ENCODE data around the gene SLC25A14. TPM values are rescaled to one million over a fixed set of nuclear protein-coding genes. Genes with fewer than 3 reads are reported as not detected.

Gene SLC25A14, protein sequence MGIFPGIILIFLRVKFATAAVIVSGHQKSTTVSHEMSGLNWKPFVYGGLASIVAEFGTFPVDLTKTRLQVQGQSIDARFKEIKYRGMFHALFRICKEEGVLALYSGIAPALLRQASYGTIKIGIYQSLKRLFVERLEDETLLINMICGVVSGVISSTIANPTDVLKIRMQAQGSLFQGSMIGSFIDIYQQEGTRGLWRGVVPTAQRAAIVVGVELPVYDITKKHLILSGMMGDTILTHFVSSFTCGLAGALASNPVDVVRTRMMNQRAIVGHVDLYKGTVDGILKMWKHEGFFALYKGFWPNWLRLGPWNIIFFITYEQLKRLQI
- 18.7 and 20.7 TPM in 2 replicates for polyA plus RNA-seq (2011; rRNA removed)
- 12.3 and 14.6 TPM in 2 replicates for polyA minus RNA-seq (2011; rRNA and poly(A)+ RNA removed)

DNA sequence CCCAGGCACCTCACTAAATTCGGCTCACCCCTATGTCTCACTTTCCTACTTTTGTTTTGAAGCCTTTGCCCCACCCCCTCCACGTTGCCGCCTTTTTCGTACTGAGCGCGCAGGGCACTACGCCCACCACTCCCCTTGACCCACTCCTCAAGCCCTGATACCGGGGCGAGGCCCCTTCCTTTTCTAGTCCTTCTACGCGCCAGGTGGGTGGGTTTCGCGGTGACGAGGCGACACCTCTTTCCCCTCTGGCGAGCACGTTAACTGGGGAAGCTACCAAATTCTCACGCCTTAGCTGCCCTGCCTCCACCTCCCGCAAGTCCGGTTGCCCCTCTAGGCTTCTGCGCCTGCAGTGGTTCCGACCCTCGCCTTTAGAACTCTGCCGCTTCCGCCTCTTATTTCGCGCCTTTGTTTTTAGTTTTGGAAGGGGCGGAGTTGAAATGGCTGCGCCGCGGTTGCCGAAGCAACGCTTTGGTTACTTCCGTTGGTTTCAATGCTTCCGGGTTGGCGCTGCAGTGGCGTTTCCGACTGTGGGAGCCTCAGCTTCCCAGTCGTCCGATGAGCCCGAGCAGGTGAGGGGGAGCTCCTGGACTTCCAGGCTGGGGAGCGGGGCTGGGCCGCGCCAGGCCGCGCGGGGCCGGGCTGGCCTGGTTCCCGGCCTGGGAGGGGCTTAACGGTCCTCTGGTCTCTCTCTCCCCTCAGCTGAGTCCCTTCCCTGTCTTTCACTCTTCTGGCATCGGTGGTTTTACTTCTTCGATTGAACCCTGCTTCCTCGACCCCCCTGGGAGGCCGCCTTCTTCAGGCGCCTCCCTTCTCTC, at the start of gene SLC25A14:
Gene SLC25A14, plus strand, starts transcription at position 512 of the 815 bp plus-strand sequence. CDS start 360 bp downstream, outside the sequence.
- TF ChIP-seq, protein P1, sequence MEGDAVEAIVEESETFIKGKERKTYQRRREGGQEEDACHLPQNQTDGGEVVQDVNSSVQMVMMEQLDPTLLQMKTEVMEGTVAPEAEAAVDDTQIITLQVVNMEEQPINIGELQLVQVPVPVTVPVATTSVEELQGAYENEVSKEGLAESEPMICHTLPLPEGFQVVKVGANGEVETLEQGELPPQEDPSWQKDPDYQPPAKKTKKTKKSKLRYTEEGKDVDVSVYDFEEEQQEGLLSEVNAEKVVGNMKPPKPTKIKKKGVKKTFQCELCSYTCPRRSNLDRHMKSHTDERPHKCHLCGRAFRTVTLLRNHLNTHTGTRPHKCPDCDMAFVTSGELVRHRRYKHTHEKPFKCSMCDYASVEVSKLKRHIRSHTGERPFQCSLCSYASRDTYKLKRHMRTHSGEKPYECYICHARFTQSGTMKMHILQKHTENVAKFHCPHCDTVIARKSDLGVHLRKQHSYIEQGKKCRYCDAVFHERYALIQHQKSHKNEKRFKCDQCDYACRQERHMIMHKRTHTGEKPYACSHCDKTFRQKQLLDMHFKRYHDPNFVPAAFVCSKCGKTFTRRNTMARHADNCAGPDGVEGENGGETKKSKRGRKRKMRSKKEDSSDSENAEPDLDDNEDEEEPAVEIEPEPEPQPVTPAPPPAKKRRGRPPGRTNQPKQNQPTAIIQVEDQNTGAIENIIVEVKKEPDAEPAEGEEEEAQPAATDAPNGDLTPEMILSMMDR (IDR thresholded peaks at IDR 0.05; ENCODE audit: low read depth, low read length): no peak
- POLR2A ChIA-PET: interaction anchor here (1.2 kb wide), 1 partner anchor 71 kb away, joined by 6 read pairs; the partner anchor contains the start of gene ZNF280C

DNA sequence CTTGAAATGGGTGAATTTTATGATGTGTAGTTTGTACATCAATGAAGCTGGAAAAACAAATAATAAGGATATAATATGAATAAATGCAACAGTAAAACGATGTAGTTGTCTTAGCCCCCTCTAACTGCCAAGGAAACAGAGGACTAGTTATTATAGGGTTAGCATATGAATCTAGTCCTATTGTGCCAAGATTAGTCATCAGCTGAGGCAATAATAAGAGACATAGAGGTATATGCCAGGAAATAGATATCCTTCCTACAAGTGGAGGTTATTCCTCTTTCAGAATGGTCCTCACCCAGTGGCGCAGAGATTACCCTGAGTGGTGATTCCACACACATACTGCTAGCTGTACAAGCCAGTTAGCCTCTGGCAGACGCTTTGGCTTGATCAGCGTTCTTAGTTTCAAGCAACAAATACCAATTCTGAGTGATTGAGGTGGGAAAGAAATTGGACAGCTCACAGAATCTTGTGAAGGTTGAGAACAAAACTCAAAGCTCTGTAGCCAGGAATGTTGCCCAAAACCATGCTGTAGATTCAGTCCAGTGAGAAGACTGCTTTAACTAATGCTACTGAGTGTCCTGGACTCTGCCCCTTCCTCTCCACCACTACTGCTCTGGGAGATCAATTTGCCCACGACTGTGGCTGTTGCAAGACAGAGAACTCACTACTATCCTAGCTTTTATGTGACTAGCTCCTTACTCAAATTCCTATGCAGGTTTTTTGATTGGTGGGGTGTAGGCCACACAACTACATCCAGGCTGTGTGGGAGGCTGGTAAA, 44.0 kb upstream of the SLC25A14 start:
- ChIA-PET POLR2A (no interaction called here), CTCF (no interaction called here)
- H3K4me3 ChIP-seq (ENCODE audit: low read depth, low read length): no peak overlapping the region
- TF ChIP-seq, protein P1 (IDR thresholded peaks at IDR 0.05; ENCODE audit: low read depth, low read length): no peak
- no peak overlapping the region for H3K27ac ChIP-seq (ENCODE audit: low read depth, low read length)
- no peaks in the 10 kb centered on the region for H3K27me3 ChIP-seq (ENCODE audit: control insufficient read depth, insufficient read depth, low read length)
- no peaks in the 10 kb centered on the region for H3K9me3 ChIP-seq (ENCODE audit: control insufficient read depth, insufficient read depth, low read length)
- no peak for DNase-seq (ENCODE audit: low read depth, low spot score)

More for the DNA sequence above, at the start of gene SLC25A14:
- CTCF ChIA-PET: no interaction called here
- Histone ChIP-seq H3K4me3 (ENCODE audit: low read depth, low read length) (peak within 1 kb of the TSS; percentile 81), H3K27ac (ENCODE audit: low read depth, low read length) (no peak within 1 kb of the TSS), H3K27me3 (ENCODE audit: control insufficient read depth, insufficient read depth, low read length) (no peaks in the 10 kb centered on the region), H3K9me3 (ENCODE audit: control insufficient read depth, insufficient read depth, low read length) (no peaks in the 10 kb centered on the region)
- peak; percentile 20 for DNase-seq (ENCODE audit: low read depth, low spot score)

DNA sequence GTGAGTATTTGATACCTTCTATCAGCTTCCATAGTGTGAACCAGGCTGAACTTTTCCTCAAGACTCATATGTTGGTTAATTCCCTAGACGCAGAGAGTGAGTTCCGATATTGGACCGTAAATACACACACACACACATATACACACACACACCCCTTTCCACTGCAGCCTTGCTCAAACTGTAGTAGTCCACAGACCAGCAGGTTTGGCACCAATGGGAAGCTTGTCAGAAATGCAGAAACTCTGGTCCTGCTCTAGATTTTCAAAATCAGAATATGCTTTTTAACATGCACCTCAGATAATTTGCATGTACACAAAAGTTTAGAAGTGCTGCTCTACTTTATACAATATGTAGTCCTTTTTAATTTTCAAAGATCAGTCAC, 43.4 kb upstream of the SLC25A14 start:
- no peak overlapping the region for H3K27ac ChIP-seq (ENCODE audit: low read depth, low read length)
- no peak overlapping the region for H3K4me3 ChIP-seq (ENCODE audit: low read depth, low read length)
- no peak for DNase-seq (ENCODE audit: low read depth, low spot score)
- TF ChIP-seq, protein P1 (IDR thresholded peaks at IDR 0.05; ENCODE audit: low read depth, low read length): no peak
- ChIA-PET POLR2A (no interaction called here), CTCF (no interaction called here)
- no peaks in the 10 kb centered on the region for H3K27me3 ChIP-seq (ENCODE audit: control insufficient read depth, insufficient read depth, low read length)
- no peaks in the 10 kb centered on the region for H3K9me3 ChIP-seq (ENCODE audit: control insufficient read depth, insufficient read depth, low read length)

DNA sequence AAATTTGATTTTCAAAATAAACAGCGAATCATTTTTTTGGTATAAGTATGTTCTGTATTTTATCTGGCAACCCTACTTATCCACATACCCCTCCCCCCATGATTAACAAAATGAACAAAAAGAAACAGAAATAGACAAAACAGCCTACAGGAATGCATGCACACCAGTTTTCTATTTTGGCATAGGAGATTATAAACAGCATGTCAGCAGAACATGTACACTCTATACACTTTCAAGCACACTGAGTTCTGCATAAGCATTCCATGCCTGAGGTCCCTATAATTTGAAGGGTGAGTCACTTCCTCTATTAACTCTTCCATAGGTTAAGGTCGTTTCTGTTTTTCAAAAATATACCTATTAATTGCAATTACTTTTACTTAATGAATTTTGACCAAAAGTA, 43.0 kb upstream of the SLC25A14 start:
- Histone ChIP-seq H3K4me3 (ENCODE audit: low read depth, low read length) (no peak overlapping the region), H3K27me3 (ENCODE audit: control insufficient read depth, insufficient read depth, low read length) (no peaks in the 10 kb centered on the region), H3K9me3 (ENCODE audit: control insufficient read depth, insufficient read depth, low read length) (no peaks in the 10 kb centered on the region), H3K27ac (ENCODE audit: low read depth, low read length) (no peak overlapping the region)
- TF ChIP-seq, protein P1 (IDR thresholded peaks at IDR 0.05; ENCODE audit: low read depth, low read length): no peak
- POLR2A ChIA-PET: no interaction called here
- no peak for DNase-seq (ENCODE audit: low read depth, low spot score)
- CTCF ChIA-PET: no interaction called here

All from AG04450 (cell line).